Neural cell (in vitro differentiated cells): ENCODE measurements around the gene ESPN.

ENCODE experiments used
- CTCF ChIP-seq: fragments of 450-650 bp; IDR thresholded peaks from 2 replicates; pipeline ENCODE4 v1.5.1; 2014; ENCODE audit warnings: antibody characterized with exemption, mild to moderate bottlenecking, moderate library complexity; ENCODE audit not compliant: poor library complexity, severe bottlenecking
- EP300 ChIP-seq: fragments of 450-650 bp; conservative IDR thresholded peaks from 2 replicates; pipeline ENCODE4 v1.6.1; 2014; ENCODE audit warnings: antibody characterized with exemption, mild to moderate bottlenecking, moderate library complexity; ENCODE audit not compliant: poor library complexity, severe bottlenecking
- MXI1 ChIP-seq: fragments of 450-650 bp; conservative IDR thresholded peaks from 2 replicates; pipeline ENCODE4 v1.6.1; 2014; ENCODE audit warnings: antibody characterized with exemption, mild to moderate bottlenecking; ENCODE audit not compliant: poor library complexity, severe bottlenecking
- SMC3 ChIP-seq: fragments of 450-650 bp; conservative IDR thresholded peaks from 2 replicates; pipeline ENCODE4 v1.6.1; 2014; ENCODE audit warnings: antibody characterized with exemption, mild to moderate bottlenecking, moderate library complexity; ENCODE audit not compliant: poor library complexity
- TF ChIP-seq, protein P1 (sequence below): IDR thresholded peaks from 2 replicates; pipeline ENCODE4 v1.6.1; 2012; ENCODE audit warnings: borderline replicate concordance

DNA sequence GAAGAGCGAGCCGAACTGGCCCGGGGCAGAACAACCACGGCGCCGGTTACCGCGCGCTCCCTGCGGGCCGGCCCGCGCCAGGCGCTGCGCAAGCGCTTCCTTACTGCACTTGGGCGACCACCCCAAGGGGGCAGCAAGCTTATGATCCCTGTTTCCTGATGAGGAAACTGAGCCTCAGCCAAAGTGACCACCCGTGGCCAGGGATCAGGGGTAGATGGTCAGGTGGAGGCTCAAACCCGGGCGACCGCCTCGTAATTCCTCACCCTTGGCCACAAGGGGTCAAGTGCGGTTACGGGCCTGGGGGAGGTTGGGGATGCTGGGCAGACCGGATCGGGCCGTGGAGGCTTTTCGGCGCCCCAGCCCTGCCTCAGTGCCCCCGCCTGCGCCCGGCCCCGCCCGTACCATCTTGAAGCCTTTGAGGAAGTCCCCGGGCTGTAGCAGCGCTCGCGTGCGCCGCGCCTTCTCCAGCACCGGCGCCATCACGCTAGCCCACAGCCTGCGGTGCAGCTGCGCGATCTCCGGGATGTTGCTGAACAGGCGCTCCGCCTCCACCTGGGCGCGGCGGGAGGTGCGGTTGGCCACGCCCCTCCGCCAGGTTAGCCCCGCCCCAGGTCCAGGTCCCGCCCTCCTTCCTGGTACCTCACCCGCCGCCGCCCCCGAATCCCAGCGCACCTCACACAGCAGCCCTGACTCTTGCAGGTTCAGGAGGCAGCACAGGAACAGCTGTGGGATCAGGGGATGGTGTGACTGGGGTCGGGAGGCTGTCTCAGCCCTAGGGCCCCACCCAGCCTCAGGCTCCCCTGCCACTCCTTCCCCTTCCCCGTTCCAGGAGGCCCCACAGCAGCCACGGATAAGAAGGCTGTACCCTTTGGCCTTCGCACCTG lies 46.8 kb downstream of the ESPN start:
- no peak for TF ChIP-seq CTCF
- no peak for TF ChIP-seq EP300
- TF ChIP-seq, protein P1, sequence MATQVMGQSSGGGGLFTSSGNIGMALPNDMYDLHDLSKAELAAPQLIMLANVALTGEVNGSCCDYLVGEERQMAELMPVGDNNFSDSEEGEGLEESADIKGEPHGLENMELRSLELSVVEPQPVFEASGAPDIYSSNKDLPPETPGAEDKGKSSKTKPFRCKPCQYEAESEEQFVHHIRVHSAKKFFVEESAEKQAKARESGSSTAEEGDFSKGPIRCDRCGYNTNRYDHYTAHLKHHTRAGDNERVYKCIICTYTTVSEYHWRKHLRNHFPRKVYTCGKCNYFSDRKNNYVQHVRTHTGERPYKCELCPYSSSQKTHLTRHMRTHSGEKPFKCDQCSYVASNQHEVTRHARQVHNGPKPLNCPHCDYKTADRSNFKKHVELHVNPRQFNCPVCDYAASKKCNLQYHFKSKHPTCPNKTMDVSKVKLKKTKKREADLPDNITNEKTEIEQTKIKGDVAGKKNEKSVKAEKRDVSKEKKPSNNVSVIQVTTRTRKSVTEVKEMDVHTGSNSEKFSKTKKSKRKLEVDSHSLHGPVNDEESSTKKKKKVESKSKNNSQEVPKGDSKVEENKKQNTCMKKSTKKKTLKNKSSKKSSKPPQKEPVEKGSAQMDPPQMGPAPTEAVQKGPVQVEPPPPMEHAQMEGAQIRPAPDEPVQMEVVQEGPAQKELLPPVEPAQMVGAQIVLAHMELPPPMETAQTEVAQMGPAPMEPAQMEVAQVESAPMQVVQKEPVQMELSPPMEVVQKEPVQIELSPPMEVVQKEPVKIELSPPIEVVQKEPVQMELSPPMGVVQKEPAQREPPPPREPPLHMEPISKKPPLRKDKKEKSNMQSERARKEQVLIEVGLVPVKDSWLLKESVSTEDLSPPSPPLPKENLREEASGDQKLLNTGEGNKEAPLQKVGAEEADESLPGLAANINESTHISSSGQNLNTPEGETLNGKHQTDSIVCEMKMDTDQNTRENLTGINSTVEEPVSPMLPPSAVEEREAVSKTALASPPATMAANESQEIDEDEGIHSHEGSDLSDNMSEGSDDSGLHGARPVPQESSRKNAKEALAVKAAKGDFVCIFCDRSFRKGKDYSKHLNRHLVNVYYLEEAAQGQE = no peak
- TF ChIP-seq MXI1 = no peak
- TF ChIP-seq SMC3 = no peak
